NCI-H446 treated with DMSO at 0.1 percent for 48 hours (cell line): ENCODE results near the gene PDPR.
"Not testable (repeated sequence)": the region's sequence is repeated elsewhere in the genome, so short reads cannot be mapped to it uniquely, and the experiment has no call there.

ENCODE experiments used
- DNase-seq: peaks from one replicate; lab custom pipeline; 2025; lab: John Stamatoyannopoulos, UW

The PDPR gene

DNA sequence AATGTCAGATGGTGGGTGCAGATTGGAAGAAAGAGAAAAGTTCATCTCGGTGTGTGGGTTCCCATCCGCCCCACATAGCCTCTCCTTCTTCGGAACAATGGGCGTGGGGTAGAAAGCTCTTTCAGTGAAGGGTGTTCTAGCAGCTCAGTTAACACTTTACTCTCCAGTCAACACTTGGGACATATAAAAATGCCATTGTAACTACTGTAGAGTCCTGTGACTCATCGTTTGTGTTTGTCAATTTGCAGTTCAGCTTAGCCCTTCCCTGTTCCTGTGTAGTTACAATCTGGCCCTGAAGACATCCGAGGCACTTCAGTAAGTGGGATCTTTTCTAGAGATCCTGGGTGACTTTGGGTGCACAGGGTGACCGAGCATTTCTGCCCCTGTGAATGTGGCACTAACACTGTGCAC is 47.9 kb downstream of the PDPR start:
- DNase-seq = no peak

DNA sequence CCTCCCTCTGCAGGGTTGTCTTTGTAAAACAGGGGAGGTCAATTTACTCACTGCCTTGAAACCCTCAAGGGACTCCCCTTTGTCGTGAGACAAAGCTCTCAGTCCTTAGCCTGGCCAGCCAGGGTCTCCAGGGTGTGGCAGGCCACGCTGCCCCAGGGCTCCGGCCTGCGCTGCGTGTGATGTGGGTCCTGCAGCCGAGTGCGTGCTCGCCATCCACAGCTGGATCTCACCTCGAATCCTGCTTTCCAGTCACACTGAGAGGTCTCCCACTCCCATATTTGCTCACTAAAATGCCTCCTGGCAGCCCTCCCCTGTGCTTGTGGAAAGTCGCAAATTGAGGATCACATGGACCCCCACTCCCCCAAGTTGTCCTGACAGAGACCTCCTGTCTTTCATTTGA is 49.5 kb downstream of the PDPR start:
- no peak for DNase-seq

GRCh38 chr16:70166688-70167087 is 52.6 kb downstream of the PDPR start:
- DNase-seq = not testable (repeated sequence)

- DNase-seq = not testable (repeated sequence)
Observed at GRCh38 chr16:70173212-70173837, 59.2 kb downstream of the PDPR start, which contains the start of gene CLEC18C. TSS of gene CLEC18C (plus strand) at chr16:70173787. CDS start at chr16:70174279, 492 bp downstream.

DNA sequence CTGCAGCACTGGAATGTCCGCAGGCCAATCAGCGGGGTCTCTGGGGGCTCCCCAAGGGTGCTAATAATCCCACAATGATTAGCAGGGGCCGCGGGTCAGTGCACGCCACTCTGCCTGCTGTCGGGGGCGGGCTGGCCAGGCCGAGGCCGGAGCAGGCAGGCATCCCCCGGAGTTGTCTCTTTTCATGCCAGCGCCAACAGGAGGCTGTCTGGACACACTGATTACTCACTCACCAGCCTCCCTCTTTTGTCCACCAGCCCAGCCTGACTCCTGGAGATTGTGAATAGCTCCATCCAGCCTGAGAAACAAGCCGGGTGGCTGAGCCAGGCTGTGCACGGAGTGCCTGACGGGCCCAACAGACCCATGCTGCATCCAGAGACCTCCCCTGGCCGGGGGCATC is 59.8 kb downstream of the PDPR start:
- DNase-seq = not testable (repeated sequence)

- not testable (repeated sequence) for DNase-seq
Observed at GRCh38 chr16:70174387-70174932, 60.3 kb downstream of the PDPR start.

DNA sequence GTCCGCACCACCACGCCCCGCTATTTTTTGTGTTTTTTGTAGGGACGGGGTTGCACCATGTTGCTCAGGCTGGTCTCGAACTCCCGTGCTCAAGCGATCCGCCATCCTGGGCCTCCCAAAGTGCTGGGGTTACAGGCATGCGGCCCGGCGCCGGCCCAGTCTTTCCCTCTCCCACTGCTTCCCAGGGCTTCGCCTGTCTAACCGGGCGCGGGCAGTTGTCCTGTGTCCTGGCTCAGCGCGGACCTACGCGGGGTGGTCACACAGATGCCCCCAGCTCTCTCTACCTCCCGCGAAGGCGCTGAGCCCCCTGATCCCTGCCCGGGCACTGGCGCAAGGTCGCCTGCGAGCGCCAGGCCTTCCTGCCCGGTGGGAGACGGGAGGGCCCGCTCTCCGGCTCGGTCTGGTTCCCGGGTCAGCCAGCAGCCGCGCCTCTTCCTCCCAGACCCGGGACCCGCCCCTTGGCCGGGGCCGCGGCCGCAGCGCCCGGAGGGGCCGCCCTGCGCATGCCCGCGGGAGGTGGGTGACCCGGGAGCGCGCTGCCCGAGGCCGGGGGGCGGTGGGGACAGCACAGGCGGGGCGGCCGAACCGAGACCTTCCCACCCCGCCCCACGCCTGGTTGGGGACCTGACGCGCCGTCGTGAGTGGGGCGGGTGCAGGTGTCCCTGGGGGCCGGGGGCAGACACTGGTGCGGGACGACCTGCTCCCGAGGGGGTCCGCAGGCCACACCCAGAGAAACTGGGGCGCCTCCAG is 73.9 kb downstream of the PDPR start:
- DNase-seq = not testable (repeated sequence)

GRCh38 chr16:70188608-70188915 is 74.4 kb downstream of the PDPR start:
- DNase-seq = not testable (repeated sequence)

DNA sequence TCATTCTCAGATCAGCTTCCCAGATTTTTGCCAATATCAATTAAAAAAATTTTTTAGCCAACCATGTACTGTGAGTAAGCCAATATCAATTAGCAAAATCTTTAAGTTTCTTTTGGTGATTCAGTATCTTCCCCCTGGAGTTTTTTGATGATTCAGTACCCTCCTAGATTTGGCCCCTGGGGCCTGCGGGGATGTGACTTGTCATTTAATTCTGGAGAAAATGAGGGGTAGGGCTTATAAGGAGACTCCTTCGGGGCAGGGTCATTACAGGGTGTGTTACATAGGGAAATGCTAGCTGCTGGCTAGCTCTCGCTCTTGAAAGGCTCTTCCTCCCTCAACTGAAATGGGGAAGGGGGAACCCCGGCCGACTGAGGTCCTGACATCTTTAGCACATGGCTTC is 76.4 kb downstream of the PDPR start:
- DNase-seq = not testable (repeated sequence)

- not testable (repeated sequence) for DNase-seq
Observed at GRCh38 chr16:70196683-70197300, 82.7 kb downstream of the PDPR start.

DNA sequence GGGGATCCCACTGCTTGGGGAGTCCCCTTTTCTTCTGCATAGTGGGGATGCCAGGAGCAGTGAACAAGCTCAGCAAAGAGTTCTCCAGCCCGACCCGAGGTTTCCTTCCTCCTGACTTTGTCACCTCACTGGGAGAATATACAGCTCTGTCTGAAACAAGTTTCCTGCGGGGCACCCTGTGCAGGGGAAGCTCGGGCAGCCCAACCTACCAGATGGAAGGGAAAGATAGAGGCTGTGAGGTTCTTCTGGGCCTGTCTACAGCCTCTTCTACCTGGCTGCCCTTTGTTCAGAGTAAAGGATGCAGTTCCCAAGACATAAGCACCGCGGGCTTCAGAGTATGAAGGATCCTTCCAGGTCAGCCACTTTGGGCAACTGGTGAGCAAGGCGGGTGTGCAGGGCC is 83.5 kb downstream of the PDPR start:
- DNase-seq = not testable (repeated sequence)

DNA sequence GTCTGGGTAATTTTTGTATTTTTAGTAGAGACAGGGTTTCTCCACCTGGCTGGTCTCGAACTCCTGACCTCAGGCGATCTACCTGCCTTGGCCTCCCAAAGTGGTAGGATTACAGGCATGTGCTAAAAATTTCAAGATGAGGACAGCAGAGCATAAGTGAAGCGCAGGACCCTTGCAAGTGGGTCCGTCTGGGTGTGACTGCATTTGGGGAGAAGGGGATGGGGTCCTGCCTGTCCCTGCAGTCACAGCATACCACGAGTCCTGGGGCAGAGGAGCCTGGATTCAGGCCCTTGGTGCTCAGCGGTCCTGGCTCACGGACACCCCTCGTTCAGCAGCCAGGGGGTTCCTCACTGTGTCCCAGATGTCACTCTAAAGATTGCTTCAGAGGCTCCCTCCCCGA is 84.1 kb downstream of the PDPR start:
- not testable (repeated sequence) for DNase-seq

DNA sequence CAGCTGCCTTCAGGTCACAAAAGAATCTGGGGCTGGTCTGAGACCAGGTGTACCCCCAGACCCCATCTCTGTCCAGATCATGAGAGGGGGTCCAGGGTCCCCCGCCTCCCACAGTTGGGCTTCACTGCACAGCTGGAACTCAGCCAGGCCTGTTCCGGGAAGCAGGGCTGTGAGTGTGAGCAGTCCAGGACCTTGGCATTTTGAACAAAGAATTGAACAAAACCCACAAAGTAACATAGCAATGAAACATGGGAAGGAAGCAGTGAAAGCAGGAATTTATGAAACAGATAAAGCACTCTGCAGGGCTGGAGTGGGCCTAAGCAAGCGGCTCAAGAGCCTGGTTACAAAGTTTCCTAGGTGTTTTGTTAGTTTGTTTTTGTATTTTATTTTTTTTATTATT is 84.5 kb downstream of the PDPR start:
- not testable (repeated sequence) for DNase-seq

DNA sequence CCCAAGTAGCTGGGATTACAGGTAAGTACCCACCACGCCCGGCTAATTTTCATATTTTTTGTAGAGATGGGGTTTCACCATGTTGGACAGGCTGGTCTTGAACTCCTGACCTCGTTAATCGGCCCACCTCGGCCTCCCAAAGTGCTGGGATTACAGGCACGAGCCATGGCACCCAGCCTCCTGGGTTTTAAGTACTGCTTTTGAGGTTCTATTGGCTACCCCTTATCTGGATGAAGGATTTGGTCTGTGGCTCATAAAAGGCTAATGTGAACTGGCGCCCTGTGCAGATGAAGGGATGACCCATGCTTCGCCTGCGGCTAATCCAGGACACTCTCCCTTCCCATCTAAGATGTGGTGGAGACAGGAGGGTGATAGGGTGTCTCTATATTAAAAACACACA is 85.0 kb downstream of the PDPR start:
- DNase-seq = not testable (repeated sequence)

DNA sequence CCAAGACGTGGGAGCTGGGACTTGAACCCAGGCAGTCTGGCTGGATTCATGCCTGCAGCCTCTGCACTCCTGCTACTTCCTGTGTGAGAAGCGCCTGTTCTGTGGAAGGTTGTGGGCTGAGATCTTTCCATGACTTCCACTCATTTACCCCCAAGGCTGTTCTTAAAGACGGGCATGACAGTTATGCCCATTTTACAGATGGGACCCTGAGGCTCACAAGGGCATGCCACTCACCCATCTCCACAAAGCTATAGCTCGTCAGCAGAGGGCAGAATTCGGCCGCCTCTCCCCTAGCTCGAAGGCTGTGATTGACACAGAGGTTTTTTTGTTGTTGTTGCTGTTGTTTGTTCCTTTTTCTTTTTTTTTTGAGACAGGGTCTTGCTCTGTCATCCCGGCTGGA is 85.9 kb downstream of the PDPR start:
- DNase-seq = not testable (repeated sequence)

- DNase-seq = not testable (repeated sequence)
Observed at GRCh38 chr16:70203508-70203907, 89.4 kb downstream of the PDPR start.

DNA sequence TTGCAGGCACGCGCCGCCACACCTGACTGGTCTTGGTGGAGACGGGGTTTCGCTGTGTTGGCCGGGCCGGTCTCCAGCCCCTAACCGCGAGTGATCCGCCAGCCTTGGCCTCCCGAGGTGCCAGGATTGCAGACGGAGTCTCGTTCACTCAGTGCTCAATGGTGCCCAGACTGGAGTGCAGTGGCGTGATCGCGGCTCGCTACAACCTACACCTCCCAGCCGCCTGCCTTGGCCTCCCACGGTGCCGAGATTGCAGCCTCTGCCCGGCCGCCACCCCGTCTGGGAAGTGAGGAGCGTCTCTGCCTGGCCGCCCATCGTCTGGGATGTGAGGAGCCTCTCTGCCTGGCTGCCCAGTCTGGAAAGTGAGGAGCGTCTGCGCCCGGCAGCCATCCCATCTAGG is 89.9 kb downstream of the PDPR start:
- not testable (repeated sequence) for DNase-seq

- DNase-seq = not testable (repeated sequence)
Observed at GRCh38 chr16:70204668-70205405, 90.7 kb downstream of the PDPR start.

DNA sequence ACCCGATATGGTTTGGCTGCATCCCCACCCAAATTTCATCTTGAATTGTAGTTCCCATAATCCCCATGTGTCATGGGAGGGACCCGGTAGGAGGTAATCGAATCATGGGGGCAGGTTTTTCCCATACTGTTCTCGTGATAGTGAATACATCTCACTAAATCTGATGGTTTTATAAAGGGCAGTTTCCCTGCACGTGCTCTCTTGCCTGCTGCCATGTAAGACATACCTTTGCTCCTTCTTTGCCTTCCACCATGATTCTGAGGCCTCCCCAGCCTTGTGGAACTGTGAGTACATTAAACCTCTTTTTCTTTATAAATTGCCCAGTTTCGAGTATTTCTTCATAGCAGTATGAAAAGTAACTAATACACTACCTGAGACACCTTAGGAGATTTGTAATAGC is 92.2 kb downstream of the PDPR start:
- not testable (repeated sequence) for DNase-seq
